Measurements from ENCODE around the gene PROC.

Gene PROC

DNA sequence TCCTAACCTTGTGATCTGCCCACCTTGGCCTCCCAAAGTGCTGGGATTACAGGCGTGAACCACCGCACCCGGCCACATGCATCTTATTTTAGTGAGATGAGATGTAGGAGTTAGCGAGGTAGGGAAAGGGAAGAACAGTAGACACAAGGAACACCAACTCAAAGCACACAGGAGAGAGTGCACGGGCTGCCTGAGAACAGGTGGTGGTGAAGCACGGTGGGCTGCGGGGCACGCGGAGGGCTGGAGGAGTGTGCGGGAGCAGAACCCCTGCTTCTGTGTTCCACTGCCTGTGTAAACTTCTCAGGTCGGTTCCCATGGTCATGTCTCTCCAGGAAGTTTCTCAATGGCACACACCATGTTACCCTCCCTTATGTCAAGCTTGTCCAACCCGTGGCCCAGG lies 38.7 kb downstream of the PROC start:
- no peak for DNase-seq (ENCODE audit: low read depth)

DNA sequence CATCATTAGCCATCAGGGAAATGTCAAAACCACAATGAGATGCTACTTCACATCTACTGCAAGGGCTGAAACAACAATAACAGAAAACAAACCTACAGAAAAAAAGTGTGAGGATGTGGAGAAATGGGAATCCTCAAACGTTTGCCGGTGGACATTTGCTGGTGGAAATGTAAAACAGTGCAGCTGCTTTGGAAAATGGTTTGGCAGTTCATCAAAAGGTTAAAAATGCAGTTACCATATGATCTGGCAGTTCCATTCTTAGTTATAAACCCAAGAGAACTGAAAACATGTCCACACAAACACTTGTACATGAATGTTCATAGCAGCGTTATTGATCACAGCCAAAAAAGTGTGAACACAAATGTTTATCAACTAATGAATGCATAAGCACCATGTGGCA lies 44.2 kb downstream of the PROC start:
- no peak for DNase-seq (ENCODE audit: low read depth)

DNA sequence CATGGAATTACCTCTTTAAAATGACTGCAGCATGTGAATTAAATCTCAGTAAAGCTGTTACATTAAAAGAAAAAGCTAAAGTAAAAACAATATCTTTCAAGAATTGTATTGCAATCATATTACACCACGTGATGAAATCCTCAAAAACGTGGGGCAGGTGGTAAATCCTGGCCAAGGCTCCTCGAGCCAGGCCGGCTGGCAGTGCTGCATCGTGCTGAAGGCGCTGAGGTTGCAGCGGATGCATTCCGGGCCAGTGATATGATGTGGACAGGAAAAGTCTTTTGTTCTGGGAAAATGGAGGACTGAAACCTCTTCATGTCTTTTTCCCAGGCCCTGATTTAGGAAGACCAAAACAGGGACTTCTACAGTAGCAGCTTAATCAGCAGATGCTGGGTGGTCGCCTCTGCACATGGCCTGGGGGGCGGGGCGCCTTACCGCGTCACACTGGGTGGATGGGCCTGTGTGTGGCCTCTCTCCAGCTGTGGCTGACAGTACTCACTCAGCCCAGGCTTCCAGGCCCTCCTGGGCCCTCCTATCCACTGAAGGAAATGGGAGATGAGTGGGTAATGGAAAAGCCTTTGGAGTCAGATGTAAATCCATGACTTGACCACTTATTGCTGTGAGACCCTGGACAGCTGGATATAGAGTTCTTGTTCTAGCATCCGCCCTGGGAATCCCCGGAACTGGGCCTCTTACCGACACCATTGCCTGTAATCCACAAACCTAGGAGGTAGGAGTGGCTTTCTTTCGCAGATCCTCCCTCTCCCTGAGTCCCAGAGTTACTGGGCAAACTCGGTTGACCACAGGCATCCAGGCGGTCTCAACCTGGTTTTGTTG lies 45.1 kb downstream of the PROC start:
- DNase-seq (ENCODE audit: low read depth) = peak; percentile 77

DNA sequence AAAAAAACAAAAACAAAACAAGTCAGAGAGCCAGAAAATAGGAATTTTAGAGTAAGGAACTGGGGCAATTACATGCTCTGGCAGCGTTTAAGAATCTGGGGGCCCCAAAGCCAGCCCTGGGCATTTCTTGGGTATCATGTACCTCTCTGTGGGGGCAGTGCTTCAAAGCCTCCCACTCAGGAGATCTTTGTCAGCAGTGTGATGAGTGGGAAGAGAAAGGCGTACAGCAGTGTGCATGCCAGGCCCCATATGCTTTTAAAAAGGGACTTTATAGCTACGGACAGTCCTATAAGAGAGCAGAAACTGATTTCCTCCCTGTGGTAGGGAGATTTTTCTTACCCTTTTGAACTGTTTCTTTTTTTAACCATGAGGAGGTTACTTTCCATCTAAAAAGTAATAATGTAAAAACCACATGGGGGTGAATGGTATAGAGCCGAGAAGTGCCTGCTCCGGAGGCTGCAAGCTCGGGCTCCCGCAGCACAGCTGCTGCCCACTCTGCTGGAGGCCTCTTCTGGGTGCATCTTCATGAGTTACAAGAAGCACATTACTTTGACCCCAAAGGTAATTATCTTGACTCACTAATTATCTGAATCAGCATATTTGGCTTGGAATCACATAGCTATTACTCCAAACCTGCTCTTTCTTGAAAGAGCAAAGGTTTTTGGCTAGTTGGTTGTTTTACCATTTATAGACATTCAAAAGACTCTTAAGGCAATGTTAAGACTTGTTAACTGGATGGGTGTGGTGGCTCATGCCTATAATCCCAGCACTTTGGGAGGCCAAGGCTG lies 46.4 kb downstream of the PROC start:
- no peak for DNase-seq (ENCODE audit: low read depth)

DNA sequence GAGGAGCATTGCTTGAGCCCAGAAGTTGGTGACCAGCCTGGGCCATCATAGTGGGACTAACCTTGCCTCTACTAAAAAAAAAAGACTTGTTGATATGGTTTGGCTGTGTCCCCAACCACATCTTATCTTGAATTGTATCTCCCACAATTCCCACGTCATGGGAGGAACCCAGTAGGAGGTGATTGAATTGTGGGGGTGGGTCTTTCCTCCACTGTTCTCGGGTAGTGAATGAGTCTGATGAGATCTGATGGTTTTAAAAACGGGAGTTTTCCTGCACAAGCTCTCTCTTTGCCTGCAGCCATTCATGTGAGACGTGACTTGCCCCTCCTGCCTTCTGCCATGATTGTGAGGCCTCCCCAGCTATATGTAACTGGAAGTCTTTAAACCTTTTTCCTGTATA lies 47.0 kb downstream of the PROC start:
- DNase-seq (ENCODE audit: low read depth) = no peak

DNA sequence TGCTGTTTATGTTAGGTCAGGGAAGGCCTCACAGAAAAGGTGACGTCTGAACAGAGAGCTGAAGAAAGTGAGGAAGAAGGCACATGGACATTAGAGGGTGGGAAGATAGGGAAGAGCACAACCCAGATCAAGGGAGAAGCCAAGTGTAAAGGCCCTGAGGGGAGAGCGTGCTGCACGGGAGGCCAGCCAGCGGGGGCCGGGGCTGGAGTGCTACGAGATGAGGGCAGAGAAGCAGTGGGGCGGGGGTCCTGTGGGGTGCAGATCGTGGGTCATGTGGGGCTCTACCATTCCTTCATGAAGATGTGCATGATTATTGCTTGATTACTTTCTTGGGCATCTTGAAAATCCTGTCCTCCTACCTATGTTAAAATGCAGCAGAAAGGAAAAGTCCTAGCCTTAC lies 50.8 kb downstream of the PROC start:
- no peak for DNase-seq (ENCODE audit: low read depth)

DNA sequence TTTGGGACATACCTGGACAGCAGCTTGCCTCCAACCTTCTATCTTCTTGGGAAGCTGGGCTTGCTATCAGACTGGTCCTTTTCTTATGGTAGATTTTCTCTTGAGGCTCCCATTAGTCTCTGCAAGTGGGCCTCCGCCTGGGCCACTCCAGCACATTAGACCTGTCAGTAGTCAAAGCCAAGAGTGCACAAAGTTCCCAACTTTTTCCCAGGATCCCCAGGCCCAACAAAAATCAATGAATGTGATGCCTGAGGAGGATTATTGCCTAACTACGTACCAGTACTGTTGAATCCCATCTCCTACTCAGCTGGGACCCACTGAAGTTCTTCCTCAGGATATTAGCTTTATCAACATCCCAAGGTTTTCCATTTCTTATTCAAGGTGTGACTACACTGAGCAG lies 51.7 kb downstream of the PROC start:
- DNase-seq (ENCODE audit: low read depth) = no peak

DNA sequence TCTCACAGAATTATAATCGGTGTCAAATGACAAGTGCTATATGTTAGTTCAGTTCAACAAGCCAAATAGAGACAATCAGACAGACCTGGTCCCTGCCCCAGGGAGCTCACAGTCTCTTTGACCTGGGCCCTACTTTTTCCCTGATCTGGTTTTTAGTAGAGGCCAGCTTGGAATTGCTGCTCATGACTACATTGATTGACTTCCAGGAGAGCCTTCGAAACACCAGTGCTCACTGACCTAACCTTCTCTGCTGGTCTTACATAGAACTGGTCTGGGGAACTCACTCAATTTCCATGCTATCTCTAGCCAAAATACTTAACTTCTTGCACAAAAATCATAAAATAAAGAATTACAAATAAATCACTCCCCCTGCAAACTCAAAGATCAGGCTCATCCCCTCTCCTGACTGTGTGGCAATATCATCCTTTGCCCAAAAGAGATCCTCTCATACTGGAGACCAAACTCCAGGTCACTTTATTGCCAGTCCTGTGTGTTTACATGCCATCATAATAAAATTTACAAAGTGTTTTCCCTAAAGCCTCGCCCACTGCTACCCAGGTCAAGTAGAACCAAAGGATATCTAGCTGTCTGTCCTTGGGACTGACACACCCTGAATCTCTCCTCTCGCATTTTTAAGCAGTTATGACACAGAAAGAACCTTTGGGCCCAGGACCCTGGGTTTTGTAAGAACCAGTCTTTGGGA lies 53.2 kb downstream of the PROC start:
- no peak for DNase-seq (ENCODE audit: low read depth)

DNA sequence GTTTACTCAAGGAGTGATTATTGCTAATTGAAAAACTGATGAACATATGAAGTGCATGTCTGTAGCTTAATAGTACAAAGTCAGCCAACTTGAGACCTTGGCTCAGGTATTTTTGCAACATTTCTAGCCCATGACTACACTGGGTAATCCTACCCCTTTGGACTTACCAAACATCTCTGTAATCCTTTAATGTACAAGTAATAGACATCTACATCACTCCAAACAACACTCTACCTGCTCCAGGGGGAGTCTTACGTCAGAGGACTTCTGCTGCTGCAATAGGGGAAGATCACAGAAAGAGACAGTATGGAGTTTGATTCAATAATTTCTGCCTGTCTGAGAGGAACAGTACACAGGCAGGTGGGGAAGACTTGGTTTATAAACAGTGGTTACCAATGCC lies 54.0 kb downstream of the PROC start:
- no peak for DNase-seq (ENCODE audit: low read depth)

DNA sequence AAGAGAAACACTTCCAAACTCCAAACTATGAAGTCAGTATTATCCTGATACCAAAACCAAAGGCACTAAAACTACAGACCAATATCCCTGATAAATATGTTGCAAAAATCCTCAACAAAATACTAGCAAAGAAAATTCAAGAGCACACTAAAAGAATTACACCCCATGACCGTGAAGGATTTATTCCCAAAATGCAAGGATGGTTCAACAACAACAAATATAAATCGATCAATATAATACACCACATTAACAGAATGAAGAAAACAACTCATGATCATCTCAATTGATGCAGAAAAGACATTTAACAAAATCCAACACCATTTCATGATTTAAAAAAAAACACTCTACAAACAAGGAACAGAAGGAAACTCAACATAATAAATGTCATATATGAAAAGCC lies 57.6 kb downstream of the PROC start:
- DNase-seq (ENCODE audit: low read depth) = no peak
